Measurements from ENCODE around the gene ARHGAP32.

Gene ARHGAP32

DNA sequence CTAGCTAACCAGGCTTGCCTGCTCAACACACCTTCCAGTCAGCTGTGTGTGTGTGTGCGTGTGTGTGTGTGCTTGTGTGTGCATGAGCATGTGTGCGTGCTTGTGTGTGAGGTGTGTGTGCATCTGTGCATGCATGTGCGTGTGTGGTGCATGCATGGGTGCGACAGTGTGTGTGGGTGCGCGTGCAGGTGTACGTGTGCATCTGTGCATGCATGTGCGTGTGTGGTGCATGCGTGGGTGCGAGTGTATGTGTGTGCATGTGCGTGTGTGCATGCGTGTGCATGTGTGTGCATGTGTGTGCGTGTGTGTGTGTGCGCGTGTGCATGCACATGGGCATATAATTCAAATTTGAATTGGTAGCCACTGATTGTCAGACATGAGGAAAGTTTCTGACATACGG is 239.0 kb downstream of the ARHGAP32 start:
- no peak for DNase-seq (ENCODE audit: extremely low spot score)
- CTCF ChIA-PET: interaction anchor here (1.0 to 8.5 kb wide), 2 partner anchors 66 to 92 kb away, joined by 3 to 89 read pairs; no protein-coding TSS in a partner anchor
- POLR2A ChIA-PET: no interaction called here
- TF ChIP-seq, protein P1, sequence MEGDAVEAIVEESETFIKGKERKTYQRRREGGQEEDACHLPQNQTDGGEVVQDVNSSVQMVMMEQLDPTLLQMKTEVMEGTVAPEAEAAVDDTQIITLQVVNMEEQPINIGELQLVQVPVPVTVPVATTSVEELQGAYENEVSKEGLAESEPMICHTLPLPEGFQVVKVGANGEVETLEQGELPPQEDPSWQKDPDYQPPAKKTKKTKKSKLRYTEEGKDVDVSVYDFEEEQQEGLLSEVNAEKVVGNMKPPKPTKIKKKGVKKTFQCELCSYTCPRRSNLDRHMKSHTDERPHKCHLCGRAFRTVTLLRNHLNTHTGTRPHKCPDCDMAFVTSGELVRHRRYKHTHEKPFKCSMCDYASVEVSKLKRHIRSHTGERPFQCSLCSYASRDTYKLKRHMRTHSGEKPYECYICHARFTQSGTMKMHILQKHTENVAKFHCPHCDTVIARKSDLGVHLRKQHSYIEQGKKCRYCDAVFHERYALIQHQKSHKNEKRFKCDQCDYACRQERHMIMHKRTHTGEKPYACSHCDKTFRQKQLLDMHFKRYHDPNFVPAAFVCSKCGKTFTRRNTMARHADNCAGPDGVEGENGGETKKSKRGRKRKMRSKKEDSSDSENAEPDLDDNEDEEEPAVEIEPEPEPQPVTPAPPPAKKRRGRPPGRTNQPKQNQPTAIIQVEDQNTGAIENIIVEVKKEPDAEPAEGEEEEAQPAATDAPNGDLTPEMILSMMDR (IDR thresholded peaks at IDR 0.05; ENCODE audit: control extremely low read depth, extremely low read depth, low read depth, missing control alignments): no peak

DNA sequence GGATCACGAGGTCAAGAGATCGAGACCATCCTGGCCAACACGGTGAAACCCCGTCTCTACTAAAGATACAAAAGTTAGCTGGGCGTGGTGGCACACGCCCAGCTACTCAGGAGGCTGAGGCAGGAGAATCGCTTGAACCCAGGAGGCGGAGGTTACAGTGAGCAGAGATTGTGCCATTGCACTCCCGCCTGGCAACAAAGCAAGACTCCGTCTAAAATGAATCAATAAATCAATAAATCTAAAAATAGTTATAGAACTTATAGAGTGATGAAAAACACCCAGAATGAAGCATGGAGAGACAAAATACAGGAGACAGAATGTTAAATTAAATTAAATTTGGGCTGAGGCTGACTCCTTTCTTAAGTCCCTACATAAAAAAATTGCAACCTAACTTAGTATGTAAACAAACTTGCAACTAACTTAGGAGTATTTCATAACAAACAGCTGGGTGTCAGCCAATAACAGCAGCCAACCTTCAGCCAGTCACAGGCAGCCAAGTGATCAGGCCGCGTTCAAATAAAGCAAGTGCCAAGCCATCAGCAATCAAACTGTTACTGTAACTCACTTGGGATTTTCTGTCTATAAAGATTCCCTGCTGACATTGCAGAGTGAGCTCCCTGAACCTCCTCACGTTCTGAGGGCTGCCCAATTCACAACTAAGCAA is 242.2 kb downstream of the ARHGAP32 start:
- TF ChIP-seq, protein P1 (IDR thresholded peaks at IDR 0.05; ENCODE audit: control extremely low read depth, extremely low read depth, low read depth, missing control alignments): no peak
- DNase-seq (ENCODE audit: extremely low spot score): no peak
- POLR2A ChIA-PET: no interaction called here
- CTCF ChIA-PET: interaction anchor here (1.0 to 8.5 kb wide), 3 partner anchors 10 to 69 kb away, joined by 3 to 89 read pairs (median 11); no protein-coding TSS in a partner anchor

DNA sequence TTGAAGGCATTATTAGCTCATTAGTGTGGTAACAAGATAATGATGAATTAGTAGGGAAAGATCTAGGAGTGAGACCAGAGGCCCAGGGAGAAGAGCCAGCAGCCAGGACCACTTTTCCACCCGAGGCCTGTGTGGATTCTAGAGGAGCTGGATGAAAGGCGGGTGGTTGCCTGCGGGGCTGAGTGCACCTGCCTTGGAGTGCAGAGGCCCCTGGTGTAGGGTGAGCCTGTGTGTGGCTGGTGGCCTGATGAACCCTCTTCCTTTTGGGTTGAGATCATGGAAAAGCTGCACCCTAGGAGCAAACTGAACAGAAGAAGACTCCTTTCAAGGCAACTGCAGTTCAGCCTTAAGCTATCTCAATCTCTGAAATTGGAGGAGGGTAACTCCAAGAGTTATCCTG is 243.5 kb downstream of the ARHGAP32 start:
- TF ChIP-seq, protein P1 (IDR thresholded peaks at IDR 0.05; ENCODE audit: control extremely low read depth, extremely low read depth, low read depth, missing control alignments): peak; percentile 10
- CTCF ChIA-PET: interaction anchor here (0.9 to 8.5 kb wide), 17 partner anchors 8 to 792 kb away, joined by 3 to 89 read pairs (median 4); no protein-coding TSS in a partner anchor
- DNase-seq (ENCODE audit: extremely low spot score): no peak
- POLR2A ChIA-PET: no interaction called here

DNA sequence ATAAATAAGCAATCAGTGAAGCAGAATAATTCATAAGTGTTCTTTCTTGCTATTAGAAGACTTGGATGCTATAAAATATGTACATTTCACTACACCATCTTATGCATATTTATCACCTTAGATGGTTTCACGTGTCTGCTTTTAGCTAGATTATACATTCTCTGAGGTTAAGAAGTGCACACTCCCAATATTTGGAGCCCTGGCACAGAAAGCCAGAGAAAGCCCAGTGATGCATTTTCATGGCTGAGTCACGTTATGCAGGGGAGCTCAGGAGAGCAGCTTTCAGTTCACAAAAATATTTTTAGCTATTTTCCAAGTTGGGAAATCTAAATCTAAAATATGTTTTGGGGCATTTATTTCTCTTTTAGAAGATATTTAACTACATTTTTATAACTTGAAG is 244.4 kb downstream of the ARHGAP32 start:
- ChIA-PET POLR2A (no interaction called here), CTCF (interaction anchor here (1.0 to 8.5 kb wide), 11 partner anchors 9 to 776 kb away, joined by 3 to 89 read pairs (median 5); no protein-coding TSS in a partner anchor)
- no peak for DNase-seq (ENCODE audit: extremely low spot score)
- TF ChIP-seq, protein P1 (IDR thresholded peaks at IDR 0.05; ENCODE audit: control extremely low read depth, extremely low read depth, low read depth, missing control alignments): no peak

DNA sequence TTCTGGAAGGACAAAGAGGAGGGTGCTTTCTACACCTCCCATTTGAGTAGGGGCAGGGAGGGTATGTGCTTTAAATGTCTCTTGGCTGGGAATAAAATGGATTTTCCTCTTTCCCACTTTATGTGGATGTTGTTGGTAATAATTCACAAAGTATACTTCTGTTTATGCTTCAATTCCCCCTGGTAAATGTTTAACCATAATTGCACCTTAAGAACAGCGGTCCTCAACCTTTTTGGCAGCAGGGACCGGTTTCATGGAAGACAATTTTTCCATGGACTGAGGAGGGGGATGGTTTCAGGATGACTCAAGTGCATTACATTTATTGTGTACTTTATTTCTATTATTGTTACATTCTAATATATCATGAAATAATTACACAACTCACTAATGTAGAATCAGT is 245.5 kb downstream of the ARHGAP32 start:
- POLR2A ChIA-PET: no interaction called here
- DNase-seq (ENCODE audit: extremely low spot score): no peak
- CTCF ChIA-PET: interaction anchor here (3.7 to 8.5 kb wide), 2 partner anchors 10 to 60 kb away, joined by 21 to 89 read pairs; no protein-coding TSS in a partner anchor
- TF ChIP-seq, protein P1 (IDR thresholded peaks at IDR 0.05; ENCODE audit: control extremely low read depth, extremely low read depth, low read depth, missing control alignments): no peak

DNA sequence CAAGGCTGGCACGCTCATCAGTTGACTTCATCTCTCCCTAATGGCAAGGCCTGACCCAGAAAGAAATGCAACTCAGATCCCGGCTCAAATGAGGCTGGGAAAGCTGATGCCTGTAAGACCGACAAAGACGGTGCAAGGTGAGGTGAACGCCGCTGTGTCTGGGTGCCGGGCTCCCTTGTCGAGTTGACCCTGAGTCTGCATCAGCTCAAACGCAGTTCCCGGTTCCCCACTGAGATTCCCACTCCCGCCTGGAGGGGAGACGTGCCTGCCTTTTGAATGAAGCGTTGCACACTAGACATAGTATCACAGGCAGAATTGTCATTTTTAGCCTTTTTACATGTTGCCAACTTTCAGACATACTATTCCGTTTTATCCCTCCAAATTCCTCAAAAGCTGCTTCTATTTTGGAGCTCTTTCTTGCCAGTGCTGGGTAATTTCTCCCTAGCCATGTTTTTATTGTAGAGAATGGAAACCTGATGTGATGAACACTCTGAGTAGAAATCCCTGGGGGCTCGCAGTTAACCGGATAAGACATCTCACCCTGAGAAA is 248.6 kb downstream of the ARHGAP32 start:
- POLR2A ChIA-PET: no interaction called here
- CTCF ChIA-PET: interaction anchor here (0.9 kb wide), 2 partner anchors 9 to 13 kb away, joined by 3 to 4 read pairs; no protein-coding TSS in a partner anchor
- TF ChIP-seq, protein P1 (IDR thresholded peaks at IDR 0.05; ENCODE audit: control extremely low read depth, extremely low read depth, low read depth, missing control alignments): no peak
- DNase-seq (ENCODE audit: extremely low spot score): no peak
